Effector memory CD4-positive, alpha-beta T cell (primary cell): ENCODE measurements around the gene ADAMTSL2.
"Not testable (repeated sequence)": the region's sequence is repeated elsewhere in the genome, so short reads cannot be mapped to it uniquely, and the experiment has no call there.

ENCODE experiments used
- DNase-seq, 3 donors: peaks; one replicate each; pipeline ENCODE4 v3.0.0-alpha.2; 2020
- H3K27ac ChIP-seq: 2 replicates; pipeline ENCODE4 v1.7.0; 2013; ENCODE audit warnings: mild to moderate bottlenecking, low read length, moderate library complexity; ENCODE audit not compliant: insufficient read depth, poor library complexity, severe bottlenecking
- H3K27me3 ChIP-seq: replicated peaks from 2 replicates; pipeline ENCODE4 v1.7.0; 2013; ENCODE audit warnings: mild to moderate bottlenecking, low read length; ENCODE audit not compliant: insufficient read depth, control insufficient read depth, poor library complexity, severe bottlenecking
- H3K36me3 ChIP-seq: 2 replicates; pipeline ENCODE4 v1.7.0; 2013; ENCODE audit warnings: mild to moderate bottlenecking, low read length, moderate library complexity; ENCODE audit not compliant: control insufficient read depth, insufficient read depth
- H3K4me1 ChIP-seq: 2 replicates; pipeline ENCODE4 v1.7.0; 2013; ENCODE audit warnings: low read length, mild to moderate bottlenecking; ENCODE audit not compliant: control insufficient read depth, insufficient read depth, poor library complexity, severe bottlenecking
- H3K4me3 ChIP-seq: 2 replicates; pipeline ENCODE4 v1.7.0; 2013; ENCODE audit warnings: low read length, low read depth, mild to moderate bottlenecking; ENCODE audit not compliant: insufficient read depth, poor library complexity, severe bottlenecking
- H3K9me3 ChIP-seq: 2 replicates; pipeline ENCODE4 v1.7.0; 2013; ENCODE audit warnings: mild to moderate bottlenecking, low read length, moderate library complexity; ENCODE audit not compliant: control insufficient read depth

Gene ADAMTSL2

DNA sequence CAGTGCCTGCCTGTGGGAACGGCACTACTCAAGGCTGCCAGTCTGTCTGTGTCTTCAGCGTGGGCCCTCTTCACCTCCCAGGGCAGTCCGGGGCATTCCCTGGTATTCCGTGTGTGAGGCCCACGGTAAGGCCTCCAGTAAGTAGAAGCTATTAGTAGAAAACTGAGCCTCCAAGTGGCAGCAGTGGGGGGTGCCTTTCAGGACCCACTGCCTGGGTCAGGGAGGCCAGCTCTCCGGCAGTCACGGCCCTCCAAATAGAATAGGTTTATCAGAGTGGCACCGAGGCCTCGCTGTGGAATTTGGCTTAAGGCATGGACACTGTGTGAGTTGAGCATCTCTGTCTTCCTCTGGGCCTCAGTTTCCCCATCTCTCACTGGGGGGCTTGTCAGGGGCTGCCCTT lies 23.1 kb downstream of the ADAMTSL2 start:
- no peaks in the 10 kb centered on the region for H3K4me1 ChIP-seq
- DNase-seq: no peak
- H3K4me3 ChIP-seq: no peak overlapping the region
- no peaks in the 10 kb centered on the region for H3K36me3 ChIP-seq
- H3K27me3 ChIP-seq: peaks cover 9% of the 10 kb centered on the region
- no peaks in the 10 kb centered on the region for H3K9me3 ChIP-seq
- H3K27ac ChIP-seq: no peak overlapping the region

- Histone ChIP-seq H3K27me3 (peaks cover 9% of the 10 kb centered on the region), H3K4me3 (no peak overlapping the region), H3K27ac (no peak overlapping the region), H3K36me3 (no peaks in the 10 kb centered on the region), H3K4me1 (no peaks in the 10 kb centered on the region), H3K9me3 (no peaks in the 10 kb centered on the region)
- DNase-seq: no peak
Observed at GRCh38 chr9:133558191-133559126, 24.0 kb downstream of the ADAMTSL2 start.

- peaks cover 9% of the 10 kb centered on the region for H3K27me3 ChIP-seq
- no peak overlapping the region for H3K27ac ChIP-seq
- H3K9me3 ChIP-seq: no peaks in the 10 kb centered on the region
- no peak for DNase-seq
- H3K4me1 ChIP-seq: no peaks in the 10 kb centered on the region
- no peaks in the 10 kb centered on the region for H3K36me3 ChIP-seq
- no peak overlapping the region for H3K4me3 ChIP-seq
Observed at GRCh38 chr9:133560311-133560710, 25.8 kb downstream of the ADAMTSL2 start.

DNA sequence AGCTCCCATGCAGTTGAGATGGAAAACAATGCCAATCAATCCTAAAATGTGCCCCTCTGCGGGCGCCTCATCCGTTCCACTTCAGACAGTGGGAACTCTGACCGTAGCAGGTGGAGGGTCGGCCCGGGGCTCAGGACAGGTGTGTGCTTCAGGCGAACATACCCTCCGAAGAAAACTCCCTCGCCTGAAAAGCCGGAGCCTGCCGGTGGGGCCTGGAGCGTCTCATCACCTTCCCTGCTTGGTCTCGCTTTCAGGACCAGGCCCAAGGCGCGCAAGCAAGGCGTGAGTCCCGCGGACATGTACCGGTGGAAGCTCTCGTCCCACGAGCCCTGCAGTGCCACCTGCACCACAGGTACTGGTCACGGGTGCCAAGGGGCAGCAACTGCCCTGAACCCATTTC lies 26.4 kb downstream of the ADAMTSL2 start:
- no peak overlapping the region for H3K27ac ChIP-seq
- H3K27me3 ChIP-seq: peaks cover 9% of the 10 kb centered on the region
- DNase-seq: no peak
- no peaks in the 10 kb centered on the region for H3K4me1 ChIP-seq
- H3K36me3 ChIP-seq: no peaks in the 10 kb centered on the region
- no peaks in the 10 kb centered on the region for H3K9me3 ChIP-seq
- H3K4me3 ChIP-seq: no peak overlapping the region

DNA sequence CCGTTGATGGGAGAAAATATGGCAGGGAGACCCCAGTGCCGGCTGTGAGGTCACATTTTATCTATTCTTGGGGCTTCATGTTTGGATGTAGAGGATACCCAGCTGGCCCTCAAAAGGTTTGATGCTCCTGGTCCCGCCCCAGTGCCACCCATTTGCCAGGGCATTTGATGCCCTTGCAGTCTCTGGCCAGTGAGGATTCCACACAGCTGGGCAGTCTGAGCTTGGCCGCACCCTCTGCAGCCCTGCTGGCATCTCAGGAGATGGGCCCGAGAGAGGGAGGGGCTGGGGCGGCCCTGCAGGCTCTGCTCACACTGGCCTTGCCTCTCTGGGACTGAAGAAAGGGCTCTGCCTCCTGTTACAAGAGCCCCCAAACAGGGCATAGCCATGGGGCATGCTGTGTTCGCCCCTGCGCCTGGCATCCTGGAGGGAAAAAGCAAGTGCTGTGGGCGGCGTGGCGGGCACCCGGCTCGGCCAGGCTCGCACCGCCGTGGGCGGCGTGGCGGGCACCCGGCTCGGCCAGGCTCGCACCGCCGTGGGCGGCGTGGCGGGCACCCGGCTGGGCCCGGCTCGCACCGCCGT lies 27.6 kb downstream of the ADAMTSL2 start:
- no peak for DNase-seq
- Histone ChIP-seq H3K4me3 (no peak overlapping the region), H3K27me3 (peaks cover 9% of the 10 kb centered on the region), H3K9me3 (no peaks in the 10 kb centered on the region), H3K36me3 (no peaks in the 10 kb centered on the region), H3K27ac (no peak overlapping the region), H3K4me1 (no peaks in the 10 kb centered on the region)

DNA sequence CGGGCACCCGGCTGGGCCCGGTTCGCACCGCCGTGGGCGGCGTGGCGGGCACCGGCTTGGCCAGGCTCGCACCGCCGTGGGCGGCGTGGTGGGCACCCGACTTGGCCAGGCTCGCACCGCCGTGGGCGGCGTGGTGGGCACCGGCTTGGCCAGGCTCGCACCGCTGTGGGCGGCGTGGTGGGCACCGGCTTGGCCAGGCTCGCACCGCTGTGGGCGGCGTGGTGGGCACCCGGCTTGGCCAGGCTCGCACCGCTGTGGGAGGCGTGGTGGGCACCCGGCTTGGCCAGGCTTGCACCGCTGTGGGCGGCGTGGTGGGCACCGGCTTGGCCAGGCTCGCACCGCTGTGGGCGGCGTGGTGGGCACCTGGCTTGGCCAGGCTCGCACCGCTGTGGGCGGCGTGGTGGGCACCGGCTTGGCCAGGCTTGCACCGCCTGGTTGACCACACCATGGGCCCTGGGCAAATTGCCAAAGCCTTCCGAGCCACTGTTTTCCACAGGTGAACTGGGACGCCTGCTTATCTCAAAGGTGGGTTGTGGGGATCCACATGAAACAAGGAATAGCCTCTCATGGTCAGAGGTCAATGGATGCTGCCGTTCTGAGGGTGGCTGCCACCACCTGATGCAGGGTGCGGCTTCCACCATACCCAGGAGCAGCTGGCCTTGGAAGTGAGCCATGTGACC lies 28.2 kb downstream of the ADAMTSL2 start:
- H3K27me3 ChIP-seq: peaks cover 9% of the 10 kb centered on the region
- no peak overlapping the region for H3K27ac ChIP-seq
- no peaks in the 10 kb centered on the region for H3K9me3 ChIP-seq
- no peaks in the 10 kb centered on the region for H3K36me3 ChIP-seq
- DNase-seq: no peak
- no peaks in the 10 kb centered on the region for H3K4me1 ChIP-seq
- H3K4me3 ChIP-seq: no peak overlapping the region

DNA sequence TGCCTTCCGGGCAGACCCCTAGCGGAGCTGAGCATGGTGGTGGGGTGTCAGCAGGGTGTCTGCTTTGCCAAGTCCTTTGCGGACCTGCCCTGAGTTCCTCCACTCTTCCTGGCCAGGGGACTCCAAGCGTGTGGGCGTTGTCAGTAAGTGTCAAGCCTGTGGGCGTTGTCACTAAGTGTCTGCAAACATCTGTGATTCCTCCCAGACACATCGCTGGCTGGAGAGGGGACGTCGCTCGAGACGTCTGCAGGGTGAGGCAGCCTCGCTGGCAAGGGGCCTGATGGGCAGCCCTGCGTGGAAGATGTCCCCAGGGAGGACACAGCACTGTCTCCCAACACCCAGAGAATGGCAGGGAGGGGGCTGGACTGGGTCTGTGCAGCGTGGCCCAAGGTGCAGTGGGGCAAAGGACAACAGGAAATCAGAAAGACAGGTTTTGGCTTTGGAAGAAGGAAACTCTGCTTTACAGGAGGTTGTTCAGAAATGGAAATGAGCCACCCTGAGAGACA lies 28.8 kb downstream of the ADAMTSL2 start:
- H3K9me3 ChIP-seq: no peaks in the 10 kb centered on the region
- no peak overlapping the region for H3K4me3 ChIP-seq
- no peaks in the 10 kb centered on the region for H3K36me3 ChIP-seq
- no peak overlapping the region for H3K27ac ChIP-seq
- H3K27me3 ChIP-seq: peaks cover 4% of the 10 kb centered on the region
- DNase-seq: no peak
- H3K4me1 ChIP-seq: no peaks in the 10 kb centered on the region

DNA sequence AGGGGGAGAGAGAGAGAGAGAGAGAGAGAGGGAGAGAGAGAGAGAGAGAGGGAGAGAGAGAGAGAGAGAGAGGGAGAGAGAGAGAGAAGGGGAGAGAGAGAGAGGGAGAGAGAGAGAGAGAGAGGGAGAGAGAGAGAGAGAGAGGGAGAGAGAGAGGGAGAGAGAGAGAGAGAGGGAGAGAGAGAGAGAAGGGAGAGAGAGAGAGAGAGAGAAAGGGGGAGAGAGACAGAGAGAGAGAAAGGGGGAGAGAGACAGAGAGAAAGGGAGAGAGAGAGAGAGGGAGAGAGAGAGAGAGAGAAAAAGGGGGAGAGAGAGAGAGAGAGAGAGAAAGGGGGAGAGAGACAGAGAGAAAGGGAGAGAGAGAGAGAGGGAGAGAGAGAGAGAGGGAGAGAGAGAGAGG lies 29.3 kb downstream of the ADAMTSL2 start:
- H3K4me3 ChIP-seq, H3K36me3 ChIP-seq, DNase-seq, H3K9me3 ChIP-seq, H3K4me1 ChIP-seq, H3K27me3 ChIP-seq, H3K27ac ChIP-seq: not testable (repeated sequence)

DNA sequence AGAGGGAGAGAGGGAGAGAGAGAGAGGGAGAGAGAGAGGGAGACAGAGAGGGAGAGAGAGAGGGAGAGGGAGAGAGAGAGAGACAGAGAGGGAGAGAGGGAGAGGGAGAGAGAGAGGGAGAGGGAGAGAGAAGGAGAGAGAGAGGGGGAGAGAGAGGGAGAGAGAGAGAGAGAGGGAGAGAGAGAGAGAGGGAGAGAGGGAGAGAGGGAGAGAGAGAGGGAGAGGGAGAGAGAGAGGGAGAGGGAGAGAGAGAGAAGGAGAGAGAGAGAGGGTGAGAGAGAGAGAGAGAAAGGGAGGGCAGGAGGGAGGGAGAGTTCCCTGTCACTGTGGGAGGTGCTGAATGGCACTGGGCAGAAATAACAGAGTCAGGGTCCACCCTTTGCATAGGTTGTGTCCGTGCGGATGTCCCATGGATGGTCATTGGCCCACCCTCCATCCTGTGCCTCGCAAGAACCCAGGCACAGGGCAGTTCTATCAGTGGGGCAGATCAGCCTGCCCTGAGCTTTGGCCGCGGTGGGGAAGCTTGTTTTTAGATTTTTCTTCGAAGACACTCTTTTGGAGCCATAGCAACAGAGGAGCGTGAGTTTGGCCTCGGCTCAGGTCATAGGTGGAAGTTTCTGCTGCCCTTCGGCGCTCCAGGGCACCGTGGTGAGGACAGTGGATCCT lies 30.1 kb downstream of the ADAMTSL2 start:
- H3K27ac ChIP-seq: no peak overlapping the region
- no peaks in the 10 kb centered on the region for H3K4me1 ChIP-seq
- no peaks in the 10 kb centered on the region for H3K9me3 ChIP-seq
- DNase-seq: no peak
- H3K4me3 ChIP-seq: no peak overlapping the region
- no peaks in the 10 kb centered on the region for H3K36me3 ChIP-seq
- H3K27me3 ChIP-seq: no peaks in the 10 kb centered on the region
